HuH-7 (cell line): ENCODE measurements around the gene XCR1.
"Not testable (repeated sequence)": the region's sequence is repeated elsewhere in the genome, so short reads cannot be mapped to it uniquely, and the experiment has no call there.

Experiments used
- DNase-seq: peaks from one replicate; pipeline ENCODE4 v3.0.0; 2011; ENCODE audit warnings: low spot score

XCR1 gene

GRCh38 chr3:46027021-46027705, at the start of gene XCR1:
Gene XCR1, minus strand, starts transcription at chr3:46027483. Its CDS starts 5,536 bp downstream, at chr3:46021947.
- DNase-seq, result no peak

GRCh38 chr3:46076606-46077005, 49.3 kb upstream of the XCR1 start:
- DNase-seq, result no peak

- DNase-seq, result no peak
These were observed 48.5 kb upstream of the XCR1 start for GRCh38 chr3:46075816-46076215.

- DNase-seq, result no peak
These were observed 44.1 kb upstream of the XCR1 start for GRCh38 chr3:46071222-46071858.

GRCh38 chr3:46070595-46071093, 43.4 kb upstream of the XCR1 start:
- DNase-seq, result no peak

- DNase-seq, result no peak
These were observed 41.2 kb upstream of the XCR1 start for GRCh38 chr3:46068501-46068900.

DNA sequence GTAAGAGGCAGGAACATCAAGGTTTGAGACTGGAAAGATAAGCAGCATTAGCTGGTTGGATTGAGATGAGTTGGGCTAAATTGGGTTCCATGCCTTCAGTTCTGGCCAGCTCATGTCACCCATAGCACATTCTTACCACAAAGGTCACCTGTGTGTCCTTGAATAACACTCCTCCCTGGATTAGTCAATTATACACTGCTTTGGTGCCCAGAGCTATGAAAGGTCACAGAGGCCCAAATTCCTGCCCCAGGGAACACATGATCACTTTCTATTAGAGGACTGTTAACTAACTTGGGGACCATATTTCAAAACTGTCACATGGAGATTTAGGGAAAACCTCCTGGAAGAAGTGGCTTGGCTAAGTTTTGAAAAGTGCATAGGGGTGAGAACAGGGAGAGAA, 40.1 kb upstream of the XCR1 start:
- DNase-seq, result no peak

GRCh38 chr3:46065750-46066256, 38.5 kb upstream of the XCR1 start:
- DNase-seq, result no peak

- DNase-seq, result no peak
These were observed 38.0 kb upstream of the XCR1 start for GRCh38 chr3:46065294-46065705.

DNA sequence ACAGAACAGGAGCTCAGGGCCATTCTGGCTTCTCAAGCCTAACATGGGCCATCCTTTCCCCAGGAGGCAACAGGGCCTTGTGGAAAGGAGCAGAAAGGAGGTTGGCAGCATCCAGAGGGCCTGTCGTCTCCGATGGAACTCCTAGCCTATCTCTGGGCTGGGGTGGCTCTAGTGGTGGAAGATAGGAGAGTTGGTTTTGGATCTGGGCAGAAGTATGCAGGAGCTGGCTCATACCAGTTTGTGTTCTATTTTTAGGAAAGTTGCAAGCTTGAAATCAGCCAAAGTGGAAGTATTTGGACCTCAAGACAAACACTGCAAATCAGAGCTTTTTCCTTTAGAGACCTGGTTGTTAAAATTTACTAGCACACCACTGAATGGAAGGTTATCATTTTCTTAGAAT, 35.4 kb upstream of the XCR1 start:
- DNase-seq, result no peak

DNA sequence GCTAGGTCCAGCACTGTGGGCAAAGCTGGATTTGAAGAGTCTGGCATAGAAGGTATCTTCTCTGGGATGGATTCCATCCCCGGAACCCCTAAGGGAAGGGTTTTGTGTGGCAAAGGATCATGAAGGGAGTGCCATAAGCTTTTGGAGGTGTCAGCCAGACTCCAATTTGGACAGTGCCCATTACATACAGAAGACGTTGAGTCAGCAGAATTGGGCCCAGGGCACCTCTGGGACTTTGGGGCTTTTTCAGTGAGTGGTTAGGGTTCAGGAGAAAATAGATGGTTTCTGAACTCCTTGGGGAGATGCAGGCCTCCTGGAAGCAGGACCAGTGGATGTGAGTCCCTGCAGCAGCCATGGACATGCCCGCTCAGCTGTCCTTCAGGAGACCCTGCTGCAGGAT, 34.6 kb upstream of the XCR1 start:
- no peak for DNase-seq

DNA sequence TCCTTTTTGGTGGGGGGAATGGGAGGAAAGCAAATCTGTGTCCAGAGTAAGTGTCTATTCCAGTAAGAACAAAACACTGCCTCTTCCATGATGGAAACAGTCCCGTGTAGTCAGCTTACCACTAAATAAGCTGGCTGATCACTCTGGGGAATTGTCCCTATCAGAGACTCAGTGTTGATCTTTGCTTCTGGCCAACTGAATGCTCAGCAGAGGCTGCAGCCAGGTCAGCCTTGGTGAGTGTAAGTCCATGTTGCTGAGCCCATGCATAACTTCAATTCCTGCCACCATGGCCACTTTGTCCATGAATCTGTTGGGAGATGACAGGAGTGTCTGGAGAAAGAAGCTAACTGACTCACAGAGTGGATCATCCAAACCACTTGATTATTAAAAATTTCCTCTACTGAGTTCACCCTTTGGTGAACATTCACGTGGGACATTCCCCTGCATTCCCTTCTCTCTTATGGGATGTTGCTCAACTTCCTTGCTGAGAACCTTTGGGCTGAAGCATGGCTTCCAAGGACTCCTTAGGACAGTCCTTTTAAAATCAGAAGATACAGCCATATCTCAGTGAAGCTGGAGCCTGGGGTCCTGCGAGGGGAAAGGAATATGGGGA, 33.9 kb upstream of the XCR1 start:
- DNase-seq, result no peak

DNA sequence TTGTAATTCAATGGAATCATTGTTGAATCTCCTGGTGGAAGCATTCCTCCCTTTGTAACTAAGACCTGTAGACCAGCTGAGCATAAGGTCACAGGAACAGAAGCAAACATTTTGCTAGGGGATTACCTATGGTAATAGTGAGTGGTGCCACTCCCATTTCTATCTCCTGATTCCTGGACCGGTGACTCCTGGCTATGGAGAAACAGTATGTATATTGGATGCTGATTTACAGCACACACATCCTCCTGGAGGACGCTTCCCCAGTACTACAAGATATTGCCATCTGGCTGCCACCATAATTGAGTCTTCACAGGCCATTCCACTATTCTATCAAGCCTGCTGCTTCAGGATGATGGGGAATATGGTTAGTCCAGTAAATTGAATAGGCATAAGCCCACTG, 33.3 kb upstream of the XCR1 start:
- DNase-seq, result no peak

- no peak for DNase-seq
These were observed 32.1 kb upstream of the XCR1 start for GRCh38 chr3:46059432-46059831.

GRCh38 chr3:46058981-46059380, 31.7 kb upstream of the XCR1 start:
- no peak for DNase-seq

DNA sequence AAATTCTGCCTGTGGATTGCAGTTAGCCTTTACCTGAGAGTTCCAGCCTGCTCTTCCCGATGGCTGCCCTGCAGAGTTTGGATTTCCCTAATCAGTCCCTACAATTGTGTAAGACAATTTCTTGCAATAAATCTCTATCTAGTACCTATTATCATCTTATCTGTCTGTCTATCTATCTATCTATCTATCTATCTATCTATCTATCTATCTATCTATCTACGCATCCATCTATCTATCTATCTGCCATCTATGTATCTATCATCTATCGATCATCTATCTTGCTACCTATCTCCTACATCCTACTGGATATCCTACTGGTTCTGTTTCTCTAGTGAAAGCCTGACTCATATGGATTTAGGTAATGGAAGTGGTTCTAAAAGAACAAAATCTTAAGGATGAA, 30.4 kb upstream of the XCR1 start:
- no peak for DNase-seq

- DNase-seq, result no peak
These were observed 29.4 kb upstream of the XCR1 start for GRCh38 chr3:46056686-46057085.

DNA sequence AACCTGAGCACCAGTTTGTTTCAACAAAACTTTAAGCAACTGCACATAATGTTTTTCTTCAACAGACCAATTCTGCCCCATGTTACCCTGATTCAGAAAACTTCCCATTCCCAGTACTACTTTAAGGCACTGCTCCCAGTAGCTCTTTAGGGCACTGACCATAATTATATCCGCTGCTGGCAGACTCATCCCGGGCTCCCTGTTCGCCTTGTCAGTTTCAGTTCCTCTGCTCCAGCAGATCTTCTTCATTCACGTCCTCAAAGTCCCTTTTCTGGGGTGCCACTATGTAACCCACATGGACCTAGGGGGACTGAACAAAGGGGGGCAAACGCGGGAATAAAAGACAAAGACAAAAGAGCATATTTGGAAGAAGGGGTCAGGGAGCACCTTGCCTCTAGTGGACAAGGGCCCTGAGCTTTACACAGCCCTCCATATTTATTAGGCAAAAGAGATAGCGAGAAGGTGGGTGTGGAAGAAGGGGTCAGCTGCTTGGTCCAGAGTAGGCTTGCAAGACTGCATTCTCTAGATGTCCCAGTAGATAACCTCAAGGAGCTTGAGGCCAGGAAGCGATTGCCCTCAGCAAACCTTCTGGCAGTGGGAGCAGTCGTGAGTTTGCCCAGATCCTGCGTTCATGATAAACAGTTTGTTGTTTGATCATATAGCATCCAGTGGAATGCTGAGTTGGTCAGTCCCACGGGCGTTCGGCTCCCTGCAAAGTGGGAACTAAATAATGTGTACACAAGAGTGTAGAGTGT, 26.7 kb upstream of the XCR1 start:
- not testable (repeated sequence) for DNase-seq

DNA sequence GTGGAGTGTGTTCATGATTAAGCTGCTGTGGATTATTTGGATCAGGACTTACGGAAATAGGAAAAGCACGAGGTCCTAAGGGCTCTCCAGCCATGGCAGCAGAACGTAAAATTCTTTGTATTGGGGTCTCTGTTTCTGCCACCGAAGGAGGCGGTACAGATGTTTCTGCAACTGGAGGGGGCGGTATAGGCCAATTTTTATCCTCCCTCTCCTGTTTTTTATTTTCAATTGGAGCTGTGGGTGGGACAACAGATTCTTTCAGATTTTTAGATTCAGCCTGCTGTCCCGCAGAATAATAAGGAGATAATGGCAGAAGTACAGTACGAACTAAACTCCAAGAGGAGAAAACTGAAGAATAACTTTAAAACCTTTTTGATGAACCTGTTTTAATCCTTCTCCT, 26.0 kb upstream of the XCR1 start:
- not testable (repeated sequence) for DNase-seq

DNA sequence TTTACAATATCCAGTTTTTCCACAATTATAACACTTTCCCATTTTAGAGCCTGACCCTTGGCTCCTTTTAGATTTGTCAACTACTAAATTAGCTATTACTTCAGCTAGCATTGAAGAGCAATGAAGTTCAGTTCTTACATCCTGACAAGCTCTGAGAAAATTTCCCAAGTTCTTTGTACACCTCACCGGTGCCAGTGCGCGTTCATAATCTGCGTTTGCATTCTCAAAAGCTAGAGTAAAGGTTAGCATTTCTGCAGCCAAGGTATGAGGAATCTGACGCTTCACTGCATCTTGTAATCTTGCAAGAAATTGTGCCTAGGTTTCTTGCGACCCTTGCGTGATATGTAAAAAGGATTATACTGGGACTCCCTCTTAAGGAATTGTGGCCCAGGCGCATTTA, 25.2 kb upstream of the XCR1 start:
- no peak for DNase-seq

- no peak for DNase-seq
These were observed 21.8 kb upstream of the XCR1 start for GRCh38 chr3:46049093-46049492.

DNA sequence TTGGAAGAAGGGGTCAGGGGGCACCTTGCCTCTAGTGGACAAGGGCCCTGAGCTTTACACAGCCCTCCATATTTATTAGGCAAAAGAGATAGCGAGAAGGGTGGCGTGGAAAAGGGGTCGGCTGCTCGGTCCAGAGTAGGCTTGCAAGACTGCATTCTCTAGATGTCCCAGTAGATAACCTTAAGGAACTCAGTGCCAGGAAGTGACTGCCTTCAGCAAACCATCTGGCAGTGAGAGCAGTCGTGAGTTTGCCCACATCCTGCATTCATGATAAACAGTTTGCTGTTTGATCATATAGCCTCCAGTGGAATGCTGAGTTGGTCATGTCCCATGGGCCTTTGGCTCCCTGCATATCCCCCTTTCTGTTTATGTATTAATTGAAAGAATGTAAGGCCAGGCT, 18.9 kb upstream of the XCR1 start:
- not testable (repeated sequence) for DNase-seq
